ENCODE results near the gene NTHL1. TPM values are rescaled to one million over a fixed set of nuclear protein-coding genes. Genes with fewer than 3 reads are reported as not detected.

NTHL1 gene
- total RNA-seq (ENCODE audit: unreplicated experiment), result 25.6 TPM
- long read RNA-seq, transcript NTHL1-201 (6 exons, 1,067 nt), result major isoform, 17 of 21 reads
- long read RNA-seq, partial matches to known transcripts, result 1 of 21 reads
- long read RNA-seq, other reads (novel, unspliced or antisense), result 3 of 21 reads

- peaks cover 3% of the 10 kb centered on the region for H3K27me3 Mint-ChIP-seq (ENCODE audit: unreplicated experiment)
- peaks cover 10% of the 10 kb centered on the region for H3K36me3 Mint-ChIP-seq (ENCODE audit: low read depth, unreplicated experiment)
- DNase-seq (ENCODE audit: low spot score), result peak; percentile 96
- H3K27ac Mint-ChIP-seq (ENCODE audit: unreplicated experiment), result peak within 1 kb of the TSS; percentile 48
- TF ChIP-seq CTCF (IDR thresholded peaks at IDR 0.05; ENCODE audit: unreplicated experiment), result peak; percentile 69
- H3K9me3 Mint-ChIP-seq (ENCODE audit: unreplicated experiment), result no peaks in the 10 kb centered on the region
- peak within 1 kb of the TSS; percentile 95 for H3K4me3 Mint-ChIP-seq (ENCODE audit: unreplicated experiment)
- H3K4me1 Mint-ChIP-seq (ENCODE audit: unreplicated experiment), result peaks cover 14% of the 10 kb centered on the region
Observed at GRCh38 chr16:2047330-2048115, at the start of gene NTHL1, which contains the start of gene TSC2. TSS of gene NTHL1 (minus strand) at chr16:2047834. CDS start at chr16:2047823, 11 bp downstream. TSS of gene TSC2 (plus strand) at chr16:2047985. CDS start at chr16:2048616, 631 bp downstream.

GRCh38 chr16:2096853-2097595, 49.4 kb upstream of the NTHL1 start:
- Mint-ChIP-seq H3K27ac (ENCODE audit: unreplicated experiment) (no peak overlapping the region), H3K4me3 (ENCODE audit: unreplicated experiment) (no peak overlapping the region), H3K9me3 (ENCODE audit: unreplicated experiment) (no peaks in the 10 kb centered on the region), H3K36me3 (ENCODE audit: low read depth, unreplicated experiment) (peaks cover 12% of the 10 kb centered on the region), H3K27me3 (ENCODE audit: unreplicated experiment) (peaks cover 11% of the 10 kb centered on the region), H3K4me1 (ENCODE audit: unreplicated experiment) (no peaks in the 10 kb centered on the region)
- no peak for DNase-seq (ENCODE audit: low spot score)
- TF ChIP-seq CTCF (IDR thresholded peaks at IDR 0.05; ENCODE audit: unreplicated experiment), result no peak

GRCh38 chr16:2095918-2096582, 48.4 kb upstream of the NTHL1 start:
- Mint-ChIP-seq H3K27me3 (ENCODE audit: unreplicated experiment) (peaks cover 9% of the 10 kb centered on the region), H3K4me1 (ENCODE audit: unreplicated experiment) (no peaks in the 10 kb centered on the region), H3K4me3 (ENCODE audit: unreplicated experiment) (no peak overlapping the region), H3K9me3 (ENCODE audit: unreplicated experiment) (no peaks in the 10 kb centered on the region), H3K27ac (ENCODE audit: unreplicated experiment) (no peak overlapping the region), H3K36me3 (ENCODE audit: low read depth, unreplicated experiment) (peaks cover 8% of the 10 kb centered on the region)
- no peak for DNase-seq (ENCODE audit: low spot score)
- no peak for TF ChIP-seq CTCF (IDR thresholded peaks at IDR 0.05; ENCODE audit: unreplicated experiment)

- peaks cover 10% of the 10 kb centered on the region for H3K27me3 Mint-ChIP-seq (ENCODE audit: unreplicated experiment)
- H3K27ac Mint-ChIP-seq (ENCODE audit: unreplicated experiment), result no peak overlapping the region
- H3K4me1 Mint-ChIP-seq (ENCODE audit: unreplicated experiment), result no peaks in the 10 kb centered on the region
- H3K4me3 Mint-ChIP-seq (ENCODE audit: unreplicated experiment), result no peak overlapping the region
- no peaks in the 10 kb centered on the region for H3K9me3 Mint-ChIP-seq (ENCODE audit: unreplicated experiment)
- no peak for TF ChIP-seq CTCF (IDR thresholded peaks at IDR 0.05; ENCODE audit: unreplicated experiment)
- no peak for DNase-seq (ENCODE audit: low spot score)
- H3K36me3 Mint-ChIP-seq (ENCODE audit: low read depth, unreplicated experiment), result peaks cover 8% of the 10 kb centered on the region
Observed at GRCh38 chr16:2095315-2095853, 47.8 kb upstream of the NTHL1 start.
